Transverse colon (tissue), 4 donors: ENCODE results near the gene OR2D2. TPM values are rescaled to one million over a fixed set of nuclear protein-coding genes. Genes with fewer than 3 reads are reported as not detected.
"Not testable (repeated sequence)": the region's sequence is repeated elsewhere in the genome, so short reads cannot be mapped to it uniquely, and the experiment has no call there.

Source experiments
- DNase-seq: peaks from one replicate; pipeline ENCODE4 v3.0.0-alpha.2; 2019
- H3K27ac ChIP-seq, 4 donors: fragments of 200-600 bp; sonication (generic); 2 replicates each; pipeline ENCODE4 v1.5.1; 2016 to 2018; ENCODE audit warnings: inconsistent platforms in 4 of 4
- H3K27me3 ChIP-seq: fragments of 200-600 bp; sonication (generic); 2 replicates; pipeline ENCODE4 v1.5.1; 2017; ENCODE audit warnings: inconsistent platforms
- H3K36me3 ChIP-seq, 4 donors: fragments of 200-600 bp; sonication (generic); 2 replicates each; pipeline ENCODE4 v1.5.1; 2017 to 2019; ENCODE audit warnings: inconsistent platforms in 4 of 4
- H3K4me1 ChIP-seq, 4 donors: fragments of 200-600 bp; sonication (generic); 2 replicates each; pipeline ENCODE4 v1.5.1; 2017 to 2020; ENCODE audit warnings: inconsistent platforms in 4 of 4
- H3K4me3 ChIP-seq, 4 donors: fragments of 200-600 bp; sonication (generic); 1 replicate in 1 of 4; 2 replicates in 3 of 4; pipeline versions ENCODE4 v1.5.1 to v1.6.1; 2017 to 2019; ENCODE audit warnings: inconsistent platforms in 4 of 4
- H3K9me3 ChIP-seq, 2 donors: fragments of 200-600 bp; sonication (generic); 2 replicates each; pipeline ENCODE4 v1.5.1; 2017 to 2019; ENCODE audit warnings: inconsistent platforms in 2 of 2
- CTCF ChIP-seq, 5 experiments: fragments of 200-600 bp in 3 of 5; fragments of 450-650 bp in 2 of 5; sonication (generic) in 3 of 5; IDR thresholded peaks; 1 replicate in 2 of 5; 2 replicates in 3 of 5; pipeline ENCODE4 v1.5.1; 2016 to 2017; ENCODE audit warnings: antibody characterized with exemption in 5 of 5, inconsistent platforms in 3 of 5, mild to moderate bottlenecking in 2 of 5, moderate library complexity in 1 of 5
- EP300 ChIP-seq: sonication (generic); formaldehyde crosslinking; IDR thresholded peaks from one replicate; pipeline ENCODE4 v1.6.1; 2017; ENCODE audit warnings: antibody characterized with exemption, low read depth
- POLR2A ChIP-seq: fragments of 450-650 bp; IDR thresholded peaks from one replicate; pipeline ENCODE4 v1.6.1; 2016; ENCODE audit warnings: antibody characterized with exemption, mild to moderate bottlenecking, moderate library complexity
- POLR2AphosphoS5 ChIP-seq, 3 donors: sonication (generic); formaldehyde crosslinking; IDR thresholded peaks; one replicate each; pipeline ENCODE4 v1.6.1; 2016; ENCODE audit warnings: antibody characterized with exemption in 3 of 3
- WGBS, 2 donors: methylation state at CpG; one replicate each; pipeline ENCODE4 v1.1.5; 2018; ENCODE audit warnings: low coverage in 1 of 2; 5-methylcytosine and 5-hydroxymethylcytosine counted together
- in situ Hi-C, 4 donors: fragments of 200-750 bp; cut with MboI; loops; one replicate each; pipeline versions ENCODE4 v1.15.0 to v1.15.1; 2017; ENCODE audit warnings: low sequenced_read_pairs in 3 of 4, low pct_ligation_motif_present in 1 of 4, low pct_unique_long_range_greater_than_20kb in 1 of 4
- intact Hi-C: fragments of 100-400 bp; cut with DNase I; formaldehyde crosslinking; loops from one replicate; pipeline ENCODE4 v1.15.1; 2023; ENCODE audit warnings: low total_unique reads
- total RNA-seq, 4 donors: library from RNA; depleted of rRNA; stranded (reverse); fragments of >200 nt; gene quantifications; one replicate each; pipeline ENCODE4 v1.1.0, GENCODE V29; 2016

OR2D2 gene
- total RNA-seq, 4 donors from 2014 or later, result 0.64 to 1.4 TPM; not detected in 2

- Histone ChIP-seq H3K27ac (no peak overlapping the region), H3K36me3 (no peaks in the 10 kb centered on the region), H3K9me3 (no peaks in the 10 kb centered on the region), H3K4me3 (no peak overlapping the region), H3K4me1 (peaks cover 4 to 9% (median 7%) of the 10 kb centered on the region in 4 donors), H3K27me3 (no peaks in the 10 kb centered on the region)
- DNase-seq, result no peak
- in situ Hi-C loops, result no loop called here
- intact Hi-C loops, result no loop called here
- TF ChIP-seq EP300, result no peak
- TF ChIP-seq POLR2AphosphoS5 (IDR thresholded peaks at IDR 0.05), result no peak
Observed at GRCh38 chr11:6925007-6925577, 32.8 kb upstream of the OR2D2 start.

GRCh38 chr11:6920702-6921101 lies 28.4 kb upstream of the OR2D2 start, which contains the start of gene OR2D3:
Gene OR2D3 (plus strand): TSS chr11:6921002. CDS start chr11:6921002, 0 bp downstream.
- DNase-seq, result no peak
- WGBS, 2 donors, result 94 to 100% methylated on average over 1 of the region's 1 CpG
- H3K4me1 ChIP-seq, result no peaks in the 10 kb centered on the region
- no peaks in the 10 kb centered on the region for H3K9me3 ChIP-seq
- intact Hi-C loops (no loop called here), in situ Hi-C loops (no loop called here)
- no peak within 1 kb of the TSS for H3K27ac ChIP-seq
- H3K4me3 ChIP-seq, result no peak within 1 kb of the TSS
- TF ChIP-seq EP300 (no peak), POLR2A (no peak), CTCF (IDR thresholded peaks at IDR 0.05) (no peak), POLR2AphosphoS5 (IDR thresholded peaks at IDR 0.05) (no peak)
- H3K36me3 ChIP-seq, result no peaks in the 10 kb centered on the region
- no peaks in the 10 kb centered on the region for H3K27me3 ChIP-seq

- in situ Hi-C loops, result no loop called here
- intact Hi-C loops, result no loop called here
- DNase-seq, result no peak
- no peak overlapping the region for H3K4me3 ChIP-seq
- no peaks in the 10 kb centered on the region for H3K27me3 ChIP-seq
- WGBS, 2 donors, result 39 to 40% methylated on average over 2 of the region's 2 CpGs
- TF ChIP-seq POLR2AphosphoS5 (IDR thresholded peaks at IDR 0.05), result no peak
- H3K36me3 ChIP-seq, result no peaks in the 10 kb centered on the region
- no peaks in the 10 kb centered on the region for H3K9me3 ChIP-seq
- no peak overlapping the region for H3K27ac ChIP-seq
- H3K4me1 ChIP-seq, result no peaks in the 10 kb centered on the region
Observed at GRCh38 chr11:6919698-6920097, 27.4 kb upstream of the OR2D2 start.

GRCh38 chr11:6911948-6912347 lies 19.6 kb upstream of the OR2D2 start:
- no peak for TF ChIP-seq EP300
- Histone ChIP-seq H3K36me3 (no peaks in the 10 kb centered on the region), H3K27ac (no peak overlapping the region), H3K9me3 (no peaks in the 10 kb centered on the region), H3K4me3 (no peak overlapping the region), H3K27me3 (no peaks in the 10 kb centered on the region), H3K4me1 (no peaks in the 10 kb centered on the region)
- intact Hi-C loops, result no loop called here
- DNase-seq, result no peak
- in situ Hi-C loops, result no loop called here
- WGBS, 2 donors, result 42 to 53% methylated on average over 2 to 3 of the region's 3 CpGs

DNA sequence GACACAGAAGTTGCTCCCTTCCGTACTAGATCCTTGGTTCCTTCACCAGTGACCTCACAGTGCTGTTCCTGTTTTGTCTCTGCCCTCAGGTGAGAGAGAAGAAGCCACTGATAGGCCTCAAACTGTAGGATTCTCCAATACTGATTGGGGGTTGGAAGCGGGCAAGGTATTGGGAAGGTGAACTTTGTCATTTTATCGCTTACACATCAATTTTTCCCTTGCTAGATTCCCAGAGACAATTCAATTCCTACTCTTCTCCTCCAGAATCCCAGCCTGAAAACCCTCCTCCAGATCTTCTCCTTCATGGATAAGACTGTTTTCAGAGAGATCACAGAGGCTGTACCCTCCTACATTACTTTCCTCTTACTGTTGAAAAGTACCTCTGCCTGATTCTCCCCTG lies 19.1 kb upstream of the OR2D2 start:
- WGBS, 2 donors, result 93% methylated on average over 3 of the region's 3 CpGs; no CpG with 5 or more reads in 1 of the 2 donors

DNA sequence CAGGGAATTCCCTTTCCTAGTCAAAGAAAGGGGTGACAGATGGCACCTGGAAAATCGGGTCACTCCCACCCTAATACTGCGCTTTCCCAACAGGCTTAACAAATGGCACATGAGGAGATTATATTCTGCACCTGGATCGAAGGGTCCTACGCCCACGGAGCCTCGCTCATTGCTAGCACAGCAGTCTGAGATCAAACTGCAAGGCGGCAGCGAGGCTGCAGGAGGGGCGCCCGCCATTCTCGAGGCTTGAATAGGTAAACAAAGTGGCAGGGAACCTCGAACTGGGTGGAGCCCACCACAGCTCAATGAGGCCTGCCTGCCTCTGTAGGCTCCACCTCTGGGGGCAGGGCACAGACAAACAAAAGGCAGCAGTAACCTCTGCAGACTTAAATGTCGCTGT lies 12.5 kb upstream of the OR2D2 start:
- H3K27me3 ChIP-seq, H3K9me3 ChIP-seq, intact Hi-C loops, H3K4me3 ChIP-seq, DNase-seq, H3K4me1 ChIP-seq, in situ Hi-C loops, H3K36me3 ChIP-seq, H3K27ac ChIP-seq: not testable (repeated sequence)
- whole genome bisulfite sequencing, 2 donors, result 86% methylated on average over 13 of the region's 13 CpGs; no CpG with 5 or more reads in 1 of the 2 donors

More for the DNA sequence above, 19.1 kb upstream of the OR2D2 start:
- H3K4me3 ChIP-seq, result no peak overlapping the region
- in situ Hi-C loops (no loop called here), intact Hi-C loops (no loop called here)
- TF ChIP-seq POLR2A (no peak), POLR2AphosphoS5 (IDR thresholded peaks at IDR 0.05) (no peak), EP300 (no peak), CTCF (IDR thresholded peaks at IDR 0.05) (no peak)
- H3K36me3 ChIP-seq, result no peaks in the 10 kb centered on the region
- H3K27me3 ChIP-seq, result no peaks in the 10 kb centered on the region
- DNase-seq, result no peak
- no peaks in the 10 kb centered on the region for H3K4me1 ChIP-seq
- no peak overlapping the region for H3K27ac ChIP-seq
- H3K9me3 ChIP-seq, result no peaks in the 10 kb centered on the region
